ENCODE data around the gene RHOXF2B. TPM values are rescaled to one million over a fixed set of nuclear protein-coding genes. Genes with fewer than 3 reads are reported as not detected.
"Not testable (repeated sequence)": the region's sequence is repeated elsewhere in the genome, so short reads cannot be mapped to it uniquely, and the experiment has no call there.

Gene RHOXF2B
- total RNA-seq, 1 donor from 2014 or later, result not detected

GRCh38 chrX:120109378-120109777, 31.9 kb upstream of the RHOXF2B start:
- DNase-seq, result no peak
- no peaks in the 10 kb centered on the region for H3K36me3 Mint-ChIP-seq (ENCODE audit: unreplicated experiment)
- H3K9me3 Mint-ChIP-seq (ENCODE audit: unreplicated experiment), result no peaks in the 10 kb centered on the region
- peaks cover 1% of the 10 kb centered on the region for H3K27me3 Mint-ChIP-seq (ENCODE audit: unreplicated experiment)
- H3K27ac Mint-ChIP-seq (ENCODE audit: unreplicated experiment), result no peak overlapping the region
- no peak overlapping the region for H3K4me3 Mint-ChIP-seq (ENCODE audit: unreplicated experiment)
- TF ChIP-seq CTCF (IDR thresholded peaks at IDR 0.05; ENCODE audit: partially characterized antibody, unreplicated experiment), result no peak
- no peaks in the 10 kb centered on the region for H3K4me1 Mint-ChIP-seq (ENCODE audit: low read depth, unreplicated experiment)

- H3K4me1 Mint-ChIP-seq (ENCODE audit: low read depth, unreplicated experiment); H3K4me3 Mint-ChIP-seq (ENCODE audit: unreplicated experiment); H3K9me3 Mint-ChIP-seq (ENCODE audit: unreplicated experiment); H3K36me3 Mint-ChIP-seq (ENCODE audit: unreplicated experiment); H3K27ac Mint-ChIP-seq (ENCODE audit: unreplicated experiment); DNase-seq; H3K27me3 Mint-ChIP-seq (ENCODE audit: unreplicated experiment): not testable (repeated sequence)
Measured at GRCh38 chrX:120104707-120105106, 27.2 kb upstream of the RHOXF2B start.

- DNase-seq; H3K9me3 Mint-ChIP-seq (ENCODE audit: unreplicated experiment); H3K27ac Mint-ChIP-seq (ENCODE audit: unreplicated experiment); H3K36me3 Mint-ChIP-seq (ENCODE audit: unreplicated experiment); H3K4me3 Mint-ChIP-seq (ENCODE audit: unreplicated experiment); H3K27me3 Mint-ChIP-seq (ENCODE audit: unreplicated experiment); H3K4me1 Mint-ChIP-seq (ENCODE audit: low read depth, unreplicated experiment): not testable (repeated sequence)
Measured at GRCh38 chrX:120101057-120101456, 23.6 kb upstream of the RHOXF2B start.

- Mint-ChIP-seq H3K9me3 (ENCODE audit: unreplicated experiment) (no peaks in the 10 kb centered on the region), H3K36me3 (ENCODE audit: unreplicated experiment) (no peaks in the 10 kb centered on the region), H3K4me3 (ENCODE audit: unreplicated experiment) (no peak overlapping the region), H3K4me1 (ENCODE audit: low read depth, unreplicated experiment) (no peaks in the 10 kb centered on the region), H3K27ac (ENCODE audit: unreplicated experiment) (no peak overlapping the region), H3K27me3 (ENCODE audit: unreplicated experiment) (peaks cover 2% of the 10 kb centered on the region)
- no peak for DNase-seq
- no peak for TF ChIP-seq CTCF (IDR thresholded peaks at IDR 0.05; ENCODE audit: partially characterized antibody, unreplicated experiment)
Measured at GRCh38 chrX:120090208-120090607, 12.7 kb upstream of the RHOXF2B start.

- TF ChIP-seq CTCF (IDR thresholded peaks at IDR 0.05; ENCODE audit: partially characterized antibody, unreplicated experiment), result no peak
- no peak for DNase-seq
- Mint-ChIP-seq H3K27me3 (ENCODE audit: unreplicated experiment) (peaks cover 2% of the 10 kb centered on the region), H3K4me1 (ENCODE audit: low read depth, unreplicated experiment) (no peaks in the 10 kb centered on the region), H3K27ac (ENCODE audit: unreplicated experiment) (no peak overlapping the region), H3K9me3 (ENCODE audit: unreplicated experiment) (no peaks in the 10 kb centered on the region), H3K4me3 (ENCODE audit: unreplicated experiment) (no peak overlapping the region), H3K36me3 (ENCODE audit: unreplicated experiment) (no peaks in the 10 kb centered on the region)
Measured at GRCh38 chrX:120087289-120088017, 10.0 kb upstream of the RHOXF2B start.

- not testable (repeated sequence) for H3K9me3 Mint-ChIP-seq (ENCODE audit: unreplicated experiment); DNase-seq; H3K4me3 Mint-ChIP-seq (ENCODE audit: unreplicated experiment); H3K36me3 Mint-ChIP-seq (ENCODE audit: unreplicated experiment); H3K27me3 Mint-ChIP-seq (ENCODE audit: unreplicated experiment); H3K27ac Mint-ChIP-seq (ENCODE audit: unreplicated experiment); H3K4me1 Mint-ChIP-seq (ENCODE audit: low read depth, unreplicated experiment)
Measured at GRCh38 chrX:120085553-120086185, 8.2 kb upstream of the RHOXF2B start.

- DNase-seq; H3K9me3 Mint-ChIP-seq (ENCODE audit: unreplicated experiment); H3K27me3 Mint-ChIP-seq (ENCODE audit: unreplicated experiment); H3K4me1 Mint-ChIP-seq (ENCODE audit: low read depth, unreplicated experiment); H3K27ac Mint-ChIP-seq (ENCODE audit: unreplicated experiment); H3K36me3 Mint-ChIP-seq (ENCODE audit: unreplicated experiment); H3K4me3 Mint-ChIP-seq (ENCODE audit: unreplicated experiment): not testable (repeated sequence)
Measured at GRCh38 chrX:120066169-120066568, 11.3 kb downstream of the RHOXF2B start.

- not testable (repeated sequence) for H3K27ac Mint-ChIP-seq (ENCODE audit: unreplicated experiment); H3K4me3 Mint-ChIP-seq (ENCODE audit: unreplicated experiment); H3K9me3 Mint-ChIP-seq (ENCODE audit: unreplicated experiment); H3K4me1 Mint-ChIP-seq (ENCODE audit: low read depth, unreplicated experiment); DNase-seq; H3K27me3 Mint-ChIP-seq (ENCODE audit: unreplicated experiment); H3K36me3 Mint-ChIP-seq (ENCODE audit: unreplicated experiment)
Measured at GRCh38 chrX:120042712-120043111, 34.8 kb downstream of the RHOXF2B start.

- not testable (repeated sequence) for DNase-seq; H3K27me3 Mint-ChIP-seq (ENCODE audit: unreplicated experiment); H3K27ac Mint-ChIP-seq (ENCODE audit: unreplicated experiment); H3K9me3 Mint-ChIP-seq (ENCODE audit: unreplicated experiment); H3K36me3 Mint-ChIP-seq (ENCODE audit: unreplicated experiment); H3K4me1 Mint-ChIP-seq (ENCODE audit: low read depth, unreplicated experiment); H3K4me3 Mint-ChIP-seq (ENCODE audit: unreplicated experiment)
Measured at GRCh38 chrX:120042247-120042646, 35.2 kb downstream of the RHOXF2B start.

Measured in glutamatergic neuron (in vitro differentiated cells).